Uterus (tissue), 2 donors: ENCODE measurements around the gene ITSN2.

ENCODE experiments used
- POLR2A ChIP-seq, 2 donors: fragments of 450-650 bp; IDR thresholded peaks; one replicate each; pipeline ENCODE4 v1.6.1; 2016; ENCODE audit warnings: antibody characterized with exemption in 2 of 2, mild to moderate bottlenecking in 1 of 2, moderate library complexity in 1 of 2
- TF ChIP-seq, protein P1 (sequence below), 4 experiments: fragments of 200-600 bp in 2 of 4; fragments of 450-650 bp in 2 of 4; sonication (generic) in 2 of 4; IDR thresholded peaks; one replicate each; pipeline ENCODE4 v1.5.1; 2016 to 2019; ENCODE audit warnings: antibody characterized with exemption in 4 of 4, mild to moderate bottlenecking in 2 of 4, moderate library complexity in 1 of 4

DNA sequence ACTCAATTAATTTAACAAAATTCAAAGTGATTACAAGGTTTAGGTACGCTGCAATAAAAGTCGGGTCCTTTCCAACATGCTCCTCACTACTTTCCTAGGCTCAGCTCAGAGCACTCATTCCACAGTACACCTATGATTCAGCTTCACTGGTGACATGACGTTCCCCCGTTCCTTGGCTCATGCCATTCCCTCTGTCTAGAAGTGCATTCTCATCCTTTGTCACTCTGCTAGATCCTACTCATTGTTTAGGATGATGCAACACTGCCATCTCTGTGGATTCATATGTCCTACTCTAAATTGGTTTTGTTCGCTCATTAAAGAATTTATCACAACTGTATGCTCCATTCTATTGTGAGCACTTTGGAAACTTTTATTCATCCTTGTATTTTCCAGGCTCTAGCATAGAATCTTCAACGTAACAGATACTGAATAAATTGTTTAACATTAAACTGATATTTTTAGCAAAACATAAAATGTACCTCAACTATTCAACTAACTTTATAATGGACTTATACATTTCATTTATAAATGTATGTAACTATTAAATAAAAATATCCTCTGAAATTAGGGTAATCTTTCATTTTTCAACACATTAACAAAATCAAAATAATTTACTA, 106.9 kb downstream of the ITSN2 start:
- TF ChIP-seq, protein P1, sequence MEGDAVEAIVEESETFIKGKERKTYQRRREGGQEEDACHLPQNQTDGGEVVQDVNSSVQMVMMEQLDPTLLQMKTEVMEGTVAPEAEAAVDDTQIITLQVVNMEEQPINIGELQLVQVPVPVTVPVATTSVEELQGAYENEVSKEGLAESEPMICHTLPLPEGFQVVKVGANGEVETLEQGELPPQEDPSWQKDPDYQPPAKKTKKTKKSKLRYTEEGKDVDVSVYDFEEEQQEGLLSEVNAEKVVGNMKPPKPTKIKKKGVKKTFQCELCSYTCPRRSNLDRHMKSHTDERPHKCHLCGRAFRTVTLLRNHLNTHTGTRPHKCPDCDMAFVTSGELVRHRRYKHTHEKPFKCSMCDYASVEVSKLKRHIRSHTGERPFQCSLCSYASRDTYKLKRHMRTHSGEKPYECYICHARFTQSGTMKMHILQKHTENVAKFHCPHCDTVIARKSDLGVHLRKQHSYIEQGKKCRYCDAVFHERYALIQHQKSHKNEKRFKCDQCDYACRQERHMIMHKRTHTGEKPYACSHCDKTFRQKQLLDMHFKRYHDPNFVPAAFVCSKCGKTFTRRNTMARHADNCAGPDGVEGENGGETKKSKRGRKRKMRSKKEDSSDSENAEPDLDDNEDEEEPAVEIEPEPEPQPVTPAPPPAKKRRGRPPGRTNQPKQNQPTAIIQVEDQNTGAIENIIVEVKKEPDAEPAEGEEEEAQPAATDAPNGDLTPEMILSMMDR (IDR thresholded peaks at IDR 0.05): no peak
- no peak for TF ChIP-seq POLR2A (IDR thresholded peaks at IDR 0.05)
